ENCODE measurements around the gene KTN1. TPM values are rescaled to one million over a fixed set of nuclear protein-coding genes. Genes with fewer than 3 reads are reported as not detected.

KTN1 gene
- total and polyA plus RNA-seq, 2 experiments from 2014 or later: 124 to 607 TPM

GRCh38 chr14:55638665-55639064, 58.7 kb downstream of the KTN1 start:
- no peak for DNase-seq (ENCODE audit: low spot score)
- Histone ChIP-seq H3K4me1 (ENCODE audit: insufficient read depth) (peaks cover 16% of the 10 kb centered on the region), H3K9me2 (ENCODE audit: insufficient read depth) (no peaks in the 10 kb centered on the region), H3K36me3 (ENCODE audit: insufficient read depth) (peaks cover 19% of the 10 kb centered on the region), H3K27ac (ENCODE audit: low read depth) (no peak overlapping the region), H3K79me2 (replicated peaks; ENCODE audit: insufficient read depth) (no peaks in the 10 kb centered on the region), H2AFZ (no peak overlapping the region), H3K4me2 (no peak overlapping the region), H4K20me1 (replicated peaks; ENCODE audit: insufficient read depth) (0 out of 2 replicates have a peak, but pooled peaks cover 3% of the 10 kb centered on the region), H3K4me3 (no peak overlapping the region), H3K27me3 (ENCODE audit: insufficient read depth) (no peaks in the 10 kb centered on the region), H3F3A (replicated peaks; ENCODE audit: low read depth) (no peaks in the 10 kb centered on the region)
- no peaks in the 10 kb centered on the region for H3K27me3 Mint-ChIP-seq (ENCODE audit: insufficient read depth, low read depth, poor library complexity)
- no peak overlapping the region for H3K4me3 Mint-ChIP-seq
- H3K36me3 Mint-ChIP-seq (ENCODE audit: low read depth): peaks cover 57% of the 10 kb centered on the region
- TF ChIP-seq POLR2AphosphoS5 (IDR thresholded peaks at IDR 0.05; ENCODE audit: low read depth): no peak
- TF ChIP-seq ZNF114 (CRISPR knock-in tag; IDR thresholded peaks at IDR 0.05): no peak
- TF ChIP-seq, protein P1, sequence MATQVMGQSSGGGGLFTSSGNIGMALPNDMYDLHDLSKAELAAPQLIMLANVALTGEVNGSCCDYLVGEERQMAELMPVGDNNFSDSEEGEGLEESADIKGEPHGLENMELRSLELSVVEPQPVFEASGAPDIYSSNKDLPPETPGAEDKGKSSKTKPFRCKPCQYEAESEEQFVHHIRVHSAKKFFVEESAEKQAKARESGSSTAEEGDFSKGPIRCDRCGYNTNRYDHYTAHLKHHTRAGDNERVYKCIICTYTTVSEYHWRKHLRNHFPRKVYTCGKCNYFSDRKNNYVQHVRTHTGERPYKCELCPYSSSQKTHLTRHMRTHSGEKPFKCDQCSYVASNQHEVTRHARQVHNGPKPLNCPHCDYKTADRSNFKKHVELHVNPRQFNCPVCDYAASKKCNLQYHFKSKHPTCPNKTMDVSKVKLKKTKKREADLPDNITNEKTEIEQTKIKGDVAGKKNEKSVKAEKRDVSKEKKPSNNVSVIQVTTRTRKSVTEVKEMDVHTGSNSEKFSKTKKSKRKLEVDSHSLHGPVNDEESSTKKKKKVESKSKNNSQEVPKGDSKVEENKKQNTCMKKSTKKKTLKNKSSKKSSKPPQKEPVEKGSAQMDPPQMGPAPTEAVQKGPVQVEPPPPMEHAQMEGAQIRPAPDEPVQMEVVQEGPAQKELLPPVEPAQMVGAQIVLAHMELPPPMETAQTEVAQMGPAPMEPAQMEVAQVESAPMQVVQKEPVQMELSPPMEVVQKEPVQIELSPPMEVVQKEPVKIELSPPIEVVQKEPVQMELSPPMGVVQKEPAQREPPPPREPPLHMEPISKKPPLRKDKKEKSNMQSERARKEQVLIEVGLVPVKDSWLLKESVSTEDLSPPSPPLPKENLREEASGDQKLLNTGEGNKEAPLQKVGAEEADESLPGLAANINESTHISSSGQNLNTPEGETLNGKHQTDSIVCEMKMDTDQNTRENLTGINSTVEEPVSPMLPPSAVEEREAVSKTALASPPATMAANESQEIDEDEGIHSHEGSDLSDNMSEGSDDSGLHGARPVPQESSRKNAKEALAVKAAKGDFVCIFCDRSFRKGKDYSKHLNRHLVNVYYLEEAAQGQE (IDR thresholded peaks at IDR 0.05; ENCODE audit: unreplicated experiment): no peak
- no peak for TF ChIP-seq STAT1 (IDR thresholded peaks at IDR 0.05; ENCODE audit: unreplicated experiment)
- TF ChIP-seq CREB1 (CRISPR knock-in tag; IDR thresholded peaks at IDR 0.05; ENCODE audit: low read depth): no peak
- TF ChIP-seq, protein P2, sequence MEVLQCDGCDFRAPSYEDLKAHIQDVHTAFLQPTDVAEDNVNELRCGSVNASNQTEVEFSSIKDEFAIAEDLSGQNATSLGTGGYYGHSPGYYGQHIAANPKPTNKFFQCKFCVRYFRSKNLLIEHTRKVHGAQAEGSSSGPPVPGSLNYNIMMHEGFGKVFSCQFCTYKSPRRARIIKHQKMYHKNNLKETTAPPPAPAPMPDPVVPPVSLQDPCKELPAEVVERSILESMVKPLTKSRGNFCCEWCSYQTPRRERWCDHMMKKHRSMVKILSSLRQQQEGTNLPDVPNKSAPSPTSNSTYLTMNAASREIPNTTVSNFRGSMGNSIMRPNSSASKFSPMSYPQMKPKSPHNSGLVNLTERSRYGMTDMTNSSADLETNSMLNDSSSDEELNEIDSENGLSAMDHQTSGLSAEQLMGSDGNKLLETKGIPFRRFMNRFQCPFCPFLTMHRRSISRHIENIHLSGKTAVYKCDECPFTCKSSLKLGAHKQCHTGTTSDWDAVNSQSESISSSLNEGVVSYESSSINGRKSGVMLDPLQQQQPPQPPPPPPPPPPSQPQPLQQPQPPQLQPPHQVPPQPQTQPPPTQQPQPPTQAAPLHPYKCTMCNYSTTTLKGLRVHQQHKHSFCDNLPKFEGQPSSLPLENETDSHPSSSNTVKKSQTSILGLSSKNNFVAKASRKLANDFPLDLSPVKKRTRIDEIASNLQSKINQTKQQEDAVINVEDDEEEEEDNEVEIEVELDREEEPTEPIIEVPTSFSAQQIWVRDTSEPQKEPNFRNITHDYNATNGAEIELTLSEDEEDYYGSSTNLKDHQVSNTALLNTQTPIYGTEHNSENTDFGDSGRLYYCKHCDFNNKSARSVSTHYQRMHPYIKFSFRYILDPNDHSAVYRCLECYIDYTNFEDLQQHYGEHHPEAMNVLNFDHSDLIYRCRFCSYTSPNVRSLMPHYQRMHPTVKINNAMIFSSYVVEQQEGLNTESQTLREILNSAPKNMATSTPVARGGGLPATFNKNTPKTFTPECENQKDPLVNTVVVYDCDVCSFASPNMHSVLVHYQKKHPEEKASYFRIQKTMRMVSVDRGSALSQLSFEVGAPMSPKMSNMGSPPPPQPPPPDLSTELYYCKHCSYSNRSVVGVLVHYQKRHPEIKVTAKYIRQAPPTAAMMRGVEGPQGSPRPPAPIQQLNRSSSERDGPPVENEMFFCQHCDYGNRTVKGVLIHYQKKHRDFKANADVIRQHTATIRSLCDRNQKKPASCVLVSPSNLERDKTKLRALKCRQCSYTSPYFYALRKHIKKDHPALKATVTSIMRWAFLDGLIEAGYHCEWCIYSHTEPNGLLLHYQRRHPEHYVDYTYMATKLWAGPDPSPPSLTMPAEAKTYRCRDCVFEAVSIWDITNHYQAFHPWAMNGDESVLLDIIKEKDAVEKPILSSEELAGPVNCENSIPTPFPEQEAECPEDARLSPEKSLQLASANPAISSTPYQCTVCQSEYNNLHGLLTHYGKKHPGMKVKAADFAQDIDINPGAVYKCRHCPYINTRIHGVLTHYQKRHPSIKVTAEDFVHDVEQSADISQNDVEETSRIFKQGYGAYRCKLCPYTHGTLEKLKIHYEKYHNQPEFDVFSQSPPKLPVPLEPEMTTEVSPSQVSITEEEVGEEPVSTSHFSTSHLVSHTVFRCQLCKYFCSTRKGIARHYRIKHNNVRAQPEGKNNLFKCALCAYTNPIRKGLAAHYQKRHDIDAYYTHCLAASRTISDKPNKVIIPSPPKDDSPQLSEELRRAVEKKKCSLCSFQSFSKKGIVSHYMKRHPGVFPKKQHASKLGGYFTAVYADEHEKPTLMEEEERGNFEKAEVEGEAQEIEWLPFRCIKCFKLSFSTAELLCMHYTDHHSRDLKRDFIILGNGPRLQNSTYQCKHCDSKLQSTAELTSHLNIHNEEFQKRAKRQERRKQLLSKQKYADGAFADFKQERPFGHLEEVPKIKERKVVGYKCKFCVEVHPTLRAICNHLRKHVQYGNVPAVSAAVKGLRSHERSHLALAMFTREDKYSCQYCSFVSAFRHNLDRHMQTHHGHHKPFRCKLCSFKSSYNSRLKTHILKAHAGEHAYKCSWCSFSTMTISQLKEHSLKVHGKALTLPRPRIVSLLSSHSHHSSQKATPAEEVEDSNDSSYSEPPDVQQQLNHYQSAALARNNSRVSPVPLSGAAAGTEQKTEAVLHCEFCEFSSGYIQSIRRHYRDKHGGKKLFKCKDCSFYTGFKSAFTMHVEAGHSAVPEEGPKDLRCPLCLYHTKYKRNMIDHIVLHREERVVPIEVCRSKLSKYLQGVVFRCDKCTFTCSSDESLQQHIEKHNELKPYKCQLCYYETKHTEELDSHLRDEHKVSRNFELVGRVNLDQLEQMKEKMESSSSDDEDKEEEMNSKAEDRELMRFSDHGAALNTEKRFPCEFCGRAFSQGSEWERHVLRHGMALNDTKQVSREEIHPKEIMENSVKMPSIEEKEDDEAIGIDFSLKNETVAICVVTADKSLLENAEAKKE (CRISPR knock-in tag; IDR thresholded peaks at IDR 0.05): no peak
- no peak for TF ChIP-seq ZNF331 (CRISPR knock-in tag; IDR thresholded peaks at IDR 0.05; ENCODE audit: low read depth)
- TF ChIP-seq ETS1 (IDR thresholded peaks at IDR 0.05): no peak
- TF ChIP-seq JUNB (IDR thresholded peaks at IDR 0.05; ENCODE audit: unreplicated experiment): no peak
- no peak for TF ChIP-seq EZH2phosphoT487 (IDR thresholded peaks at IDR 0.05; ENCODE audit: unreplicated experiment)
- no peak for TF ChIP-seq NANOG (IDR thresholded peaks at IDR 0.05; ENCODE audit: borderline replicate concordance)
- TF ChIP-seq, protein P3, sequence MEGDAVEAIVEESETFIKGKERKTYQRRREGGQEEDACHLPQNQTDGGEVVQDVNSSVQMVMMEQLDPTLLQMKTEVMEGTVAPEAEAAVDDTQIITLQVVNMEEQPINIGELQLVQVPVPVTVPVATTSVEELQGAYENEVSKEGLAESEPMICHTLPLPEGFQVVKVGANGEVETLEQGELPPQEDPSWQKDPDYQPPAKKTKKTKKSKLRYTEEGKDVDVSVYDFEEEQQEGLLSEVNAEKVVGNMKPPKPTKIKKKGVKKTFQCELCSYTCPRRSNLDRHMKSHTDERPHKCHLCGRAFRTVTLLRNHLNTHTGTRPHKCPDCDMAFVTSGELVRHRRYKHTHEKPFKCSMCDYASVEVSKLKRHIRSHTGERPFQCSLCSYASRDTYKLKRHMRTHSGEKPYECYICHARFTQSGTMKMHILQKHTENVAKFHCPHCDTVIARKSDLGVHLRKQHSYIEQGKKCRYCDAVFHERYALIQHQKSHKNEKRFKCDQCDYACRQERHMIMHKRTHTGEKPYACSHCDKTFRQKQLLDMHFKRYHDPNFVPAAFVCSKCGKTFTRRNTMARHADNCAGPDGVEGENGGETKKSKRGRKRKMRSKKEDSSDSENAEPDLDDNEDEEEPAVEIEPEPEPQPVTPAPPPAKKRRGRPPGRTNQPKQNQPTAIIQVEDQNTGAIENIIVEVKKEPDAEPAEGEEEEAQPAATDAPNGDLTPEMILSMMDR (conservative IDR thresholded peaks at IDR 0.05; ENCODE audit: low read depth in 2 of 2): no peak
- no peak for TF ChIP-seq EZH2 (IDR thresholded peaks at IDR 0.05; ENCODE audit: low read depth, unreplicated experiment)
- ATAC-seq: no peak
- H3K27ac Mint-ChIP-seq: no peak overlapping the region
- H3K9me3 Mint-ChIP-seq: no peaks in the 10 kb centered on the region
- peaks cover 24% of the 10 kb centered on the region for H3K4me1 Mint-ChIP-seq
